MCF 10A (cell line): ENCODE measurements around the gene ZNF319. TPM values are rescaled to one million over a fixed set of nuclear protein-coding genes. Genes with fewer than 3 reads are reported as not detected.

Experiments used
- BruUV-seq: library from RNA; stranded (reverse); fragments of 400-500 nt; replicated peaks from 2 replicates; lab custom pipeline; 2021; lab: Mats Ljungman, UMichigan
- CTCF ChIA-PET: fragments of 300-600 bp; sonication (Branson Sonifier 250); formaldehyde crosslinking; extraction: SDS; loops from one replicate; lab custom pipeline; 2021; ENCODE audit warnings: antibody characterized with exemption, inconsistent platforms; lab: Yijun Ruan, JAX
- POLR2A ChIA-PET: fragments of 300-600, 350-650 bp; sonication (Branson Sonifier 250); formaldehyde crosslinking; extraction: SDS; loops from one replicate; lab custom pipeline; 2020; ENCODE audit warnings: antibody characterized with exemption, inconsistent platforms; lab: Yijun Ruan, JAX
- DNase-seq: peaks from one replicate; pipeline ENCODE4 v3.0.0-alpha.2; 2018; ENCODE audit not compliant: unreplicated experiment
- H3K27ac Mint-ChIP-seq: one replicate; pipeline ENCODE4 v1.8.0; 2022; ENCODE audit warnings: mild to moderate bottlenecking, low read depth, mixed read lengths; ENCODE audit not compliant: unreplicated experiment
- H3K27me3 Mint-ChIP-seq: one replicate; pipeline ENCODE4 v1.8.0; 2022; ENCODE audit warnings: mixed read lengths; ENCODE audit not compliant: insufficient read depth, unreplicated experiment
- H3K36me3 Mint-ChIP-seq: one replicate; pipeline ENCODE4 v1.8.0; 2022; ENCODE audit warnings: mild to moderate bottlenecking, moderate library complexity, mixed read lengths; ENCODE audit not compliant: insufficient read depth, unreplicated experiment
- H3K4me1 Mint-ChIP-seq: one replicate; pipeline ENCODE4 v1.8.0; 2022; ENCODE audit warnings: mixed read lengths; ENCODE audit not compliant: insufficient read depth, unreplicated experiment
- H3K4me3 Mint-ChIP-seq: one replicate; pipeline ENCODE4 v1.8.0; 2022; ENCODE audit warnings: mild to moderate bottlenecking, moderate library complexity, mixed read lengths; ENCODE audit not compliant: unreplicated experiment
- H3K9me3 Mint-ChIP-seq: one replicate; pipeline ENCODE4 v1.8.0; 2022; ENCODE audit warnings: mixed read lengths; ENCODE audit not compliant: unreplicated experiment
- intact Hi-C: fragments of 100-400 bp; cut with micrococcal nuclease; formaldehyde crosslinking; loops from 2 replicates; pipeline ENCODE4 v1.14.1; 2022
- total RNA-seq: library from RNA; stranded (reverse); gene quantifications from 2 replicates; pipeline ENCODE4 v1.2.3, GENCODE V29; 2022
- TF ChIP-seq, protein P1 (sequence below): fragments of 200-600 bp; IDR thresholded peaks from one replicate; pipeline ENCODE4 v1.8.0; 2022; ENCODE audit warnings: antibody characterized with exemption, mild to moderate bottlenecking; ENCODE audit not compliant: unreplicated experiment

The ZNF319 gene
- total RNA-seq, 1 experiment from 2014 or later, result 12.6 TPM

DNA sequence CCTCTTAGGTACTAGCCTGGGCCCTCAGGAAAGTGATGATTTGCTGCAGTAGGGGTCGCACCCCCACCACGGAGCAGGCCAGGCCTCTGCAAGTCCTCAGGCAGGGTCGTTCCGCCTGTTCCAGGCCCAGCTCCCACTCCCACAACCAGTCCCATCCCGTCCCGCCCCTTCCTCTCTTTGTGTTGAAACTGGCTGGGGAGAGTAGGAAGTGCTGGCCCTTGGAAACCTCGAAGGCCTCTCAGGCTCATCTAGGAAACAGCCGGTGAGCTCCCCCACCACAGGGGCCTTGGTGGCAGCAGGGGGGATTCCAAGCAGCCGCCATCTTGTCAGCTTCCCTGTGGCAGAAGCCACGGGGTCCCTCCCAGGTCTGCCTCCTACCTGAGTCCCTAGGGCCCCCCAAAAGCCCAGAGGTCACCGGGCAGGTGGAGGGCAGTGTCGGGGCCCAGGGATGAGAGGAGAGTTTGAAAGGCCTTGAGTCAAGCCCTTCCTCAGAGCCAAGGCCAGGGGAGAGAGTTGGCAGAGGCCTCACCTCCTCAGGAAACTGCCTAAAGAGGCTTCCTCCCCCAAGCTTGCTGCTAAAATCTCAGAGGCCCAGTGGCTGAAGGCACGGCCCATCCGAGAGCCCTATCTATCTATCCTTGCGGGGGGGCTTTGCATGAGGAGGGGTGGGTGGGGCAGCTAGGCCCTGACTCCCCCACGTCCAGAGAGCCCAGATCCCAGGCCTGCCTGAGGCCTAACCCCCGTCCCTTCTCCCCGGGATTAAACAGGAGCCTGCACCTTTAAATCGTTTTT, 47.3 kb upstream of the ZNF319 start:
- Mint-ChIP-seq H3K9me3 (no peaks in the 10 kb centered on the region), H3K27ac (no peak overlapping the region), H3K36me3 (no peaks in the 10 kb centered on the region), H3K27me3 (no peaks in the 10 kb centered on the region), H3K4me3 (no peak overlapping the region), H3K4me1 (no peaks in the 10 kb centered on the region)
- DNase-seq, result no peak
- intact Hi-C loops, result no loop called here
- CTCF ChIA-PET, result no interaction called here
- TF ChIP-seq, protein P1, sequence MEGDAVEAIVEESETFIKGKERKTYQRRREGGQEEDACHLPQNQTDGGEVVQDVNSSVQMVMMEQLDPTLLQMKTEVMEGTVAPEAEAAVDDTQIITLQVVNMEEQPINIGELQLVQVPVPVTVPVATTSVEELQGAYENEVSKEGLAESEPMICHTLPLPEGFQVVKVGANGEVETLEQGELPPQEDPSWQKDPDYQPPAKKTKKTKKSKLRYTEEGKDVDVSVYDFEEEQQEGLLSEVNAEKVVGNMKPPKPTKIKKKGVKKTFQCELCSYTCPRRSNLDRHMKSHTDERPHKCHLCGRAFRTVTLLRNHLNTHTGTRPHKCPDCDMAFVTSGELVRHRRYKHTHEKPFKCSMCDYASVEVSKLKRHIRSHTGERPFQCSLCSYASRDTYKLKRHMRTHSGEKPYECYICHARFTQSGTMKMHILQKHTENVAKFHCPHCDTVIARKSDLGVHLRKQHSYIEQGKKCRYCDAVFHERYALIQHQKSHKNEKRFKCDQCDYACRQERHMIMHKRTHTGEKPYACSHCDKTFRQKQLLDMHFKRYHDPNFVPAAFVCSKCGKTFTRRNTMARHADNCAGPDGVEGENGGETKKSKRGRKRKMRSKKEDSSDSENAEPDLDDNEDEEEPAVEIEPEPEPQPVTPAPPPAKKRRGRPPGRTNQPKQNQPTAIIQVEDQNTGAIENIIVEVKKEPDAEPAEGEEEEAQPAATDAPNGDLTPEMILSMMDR, result no peak
- no TSS peak for BruUV-seq
- POLR2A ChIA-PET, result no interaction called here

DNA sequence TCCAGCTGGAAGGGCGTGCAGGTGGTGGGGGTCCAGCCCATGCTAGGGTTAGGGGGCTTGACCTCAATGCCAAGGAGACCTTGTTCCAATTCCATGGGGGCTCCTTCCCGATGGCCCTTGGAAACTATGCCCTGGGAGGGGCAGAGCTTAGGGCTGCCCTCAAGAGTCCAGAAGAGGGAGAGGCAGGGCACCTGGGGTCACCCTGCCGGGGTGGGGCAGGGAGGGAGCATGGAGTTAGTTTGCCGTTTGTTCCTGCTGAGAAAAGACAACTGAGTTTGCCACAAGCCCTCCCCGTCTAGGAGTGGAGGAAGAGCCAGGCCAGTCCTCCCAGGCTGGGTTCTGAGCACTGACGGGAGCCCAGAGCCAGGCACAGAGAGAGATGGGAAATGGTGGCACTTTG, 46.5 kb upstream of the ZNF319 start:
- Mint-ChIP-seq H3K4me3 (no peak overlapping the region), H3K4me1 (no peaks in the 10 kb centered on the region), H3K36me3 (peaks cover 6% of the 10 kb centered on the region), H3K9me3 (no peaks in the 10 kb centered on the region), H3K27me3 (no peaks in the 10 kb centered on the region), H3K27ac (no peak overlapping the region)
- ChIA-PET POLR2A (no interaction called here), CTCF (interaction anchor here (0.8 kb wide), 1 partner anchor 13 kb away, joined by 4 read pairs; no protein-coding TSS in a partner anchor)
- TF ChIP-seq, protein P1, result no peak
- no peak for DNase-seq
- intact Hi-C loops, result no loop called here
- BruUV-seq, result no TSS peak

DNA sequence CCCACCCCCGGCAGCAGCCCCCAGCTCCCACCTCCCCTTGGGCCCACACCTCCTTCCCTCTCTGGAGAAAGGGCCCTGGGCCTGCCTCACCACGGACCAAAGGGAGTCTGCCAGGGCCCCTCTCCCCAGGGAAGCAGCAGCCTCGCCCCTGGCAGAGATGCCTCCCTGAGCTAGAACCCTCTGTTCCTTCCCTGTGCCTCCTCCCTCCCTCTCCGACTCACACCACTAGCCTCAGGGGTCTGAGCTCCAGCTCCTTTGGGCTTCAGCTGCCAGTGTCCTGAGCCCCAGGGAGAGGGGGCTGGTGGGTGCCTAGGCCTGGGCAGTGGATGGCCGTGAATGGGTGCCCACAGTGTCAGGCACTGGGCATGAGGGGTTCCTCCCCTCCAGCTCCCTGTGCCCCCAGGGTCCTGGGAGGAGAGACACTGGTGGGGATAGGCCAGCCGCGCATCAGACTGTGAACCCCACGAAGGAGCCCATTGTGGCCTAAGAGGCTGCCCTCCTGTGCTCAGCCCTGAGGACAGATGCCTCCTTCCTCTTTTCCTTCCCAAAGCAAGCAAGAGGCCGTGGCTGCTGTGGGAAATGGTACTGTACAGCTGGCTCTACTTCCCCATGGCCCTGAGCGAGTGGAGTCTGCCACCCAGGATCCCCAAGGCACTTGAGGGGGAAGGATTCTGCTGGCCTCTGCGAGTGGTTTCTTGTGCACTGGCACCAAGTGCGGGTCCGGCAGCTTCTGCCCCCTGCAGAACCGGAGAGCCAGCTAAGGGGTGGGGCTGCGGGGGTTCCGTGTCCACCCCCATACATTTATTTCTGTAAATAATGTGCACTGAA, 45.8 kb upstream of the ZNF319 start:
- DNase-seq, result no peak
- ChIA-PET POLR2A (no interaction called here), CTCF (interaction anchor here (0.8 kb wide), 1 partner anchor 12 kb away, joined by 4 read pairs; no protein-coding TSS in a partner anchor)
- H3K27me3 Mint-ChIP-seq, result no peaks in the 10 kb centered on the region
- TF ChIP-seq, protein P1, result no peak
- intact Hi-C loops, result no loop called here
- H3K36me3 Mint-ChIP-seq, result peaks cover 6% of the 10 kb centered on the region
- no peaks in the 10 kb centered on the region for H3K9me3 Mint-ChIP-seq
- no peak overlapping the region for H3K27ac Mint-ChIP-seq
- BruUV-seq, result no TSS peak
- H3K4me1 Mint-ChIP-seq, result no peaks in the 10 kb centered on the region
- H3K4me3 Mint-ChIP-seq, result no peak overlapping the region

DNA sequence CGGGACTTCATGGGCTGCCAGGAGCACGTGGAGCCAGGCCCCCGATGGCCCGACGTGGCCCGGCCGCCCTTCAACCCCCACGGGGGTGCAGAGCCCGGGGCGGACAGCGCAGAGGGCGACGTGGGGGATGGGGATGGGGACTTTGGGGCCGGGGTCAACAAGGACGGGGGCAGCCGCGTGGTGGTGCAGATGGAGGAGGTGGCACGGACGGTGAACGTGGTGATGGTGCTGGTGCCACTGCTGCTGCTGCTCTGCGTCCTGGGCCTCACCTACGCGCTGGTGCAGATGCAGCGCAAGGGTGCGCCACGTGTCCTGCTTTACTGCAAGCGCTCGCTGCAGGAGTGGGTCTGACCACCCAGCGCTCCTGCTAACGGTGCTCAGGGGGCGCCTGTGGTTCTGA, 44.6 kb upstream of the ZNF319 start:
- intact Hi-C loops, result no loop called here
- DNase-seq, result no peak

More for the DNA sequence above, 44.6 kb upstream of the ZNF319 start:
- ChIA-PET CTCF (no interaction called here), POLR2A (interaction anchor here (0.6 kb wide), 1 partner anchor 9 kb away, joined by 3 read pairs; no protein-coding TSS in a partner anchor)
- Mint-ChIP-seq H3K4me3 (no peak overlapping the region), H3K27me3 (no peaks in the 10 kb centered on the region), H3K36me3 (peaks cover 6% of the 10 kb centered on the region), H3K4me1 (no peaks in the 10 kb centered on the region), H3K9me3 (no peaks in the 10 kb centered on the region), H3K27ac (no peak overlapping the region)
- no TSS peak for BruUV-seq
- TF ChIP-seq, protein P1, result no peak
